GM21576 (cell line): ENCODE data around the gene CUTA.
A peak's percentile ranks its signal among the peaks of the same experiment; 100 is the strongest.

Experiments
- ATAC-seq: cut with Tn5 transposase; IDR thresholded peaks from one replicate; pipeline ENCODE4 v1.9.1; 2021; ENCODE audit warnings: mild to moderate bottlenecking, moderate library complexity; ENCODE audit not compliant: unreplicated experiment

The CUTA gene, protein sequence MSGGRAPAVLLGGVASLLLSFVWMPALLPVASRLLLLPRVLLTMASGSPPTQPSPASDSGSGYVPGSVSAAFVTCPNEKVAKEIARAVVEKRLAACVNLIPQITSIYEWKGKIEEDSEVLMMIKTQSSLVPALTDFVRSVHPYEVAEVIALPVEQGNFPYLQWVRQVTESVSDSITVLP

GRCh38 chr6:33417903-33418689 lies at the start of gene CUTA:
Gene CUTA, minus strand, starts transcription at chr6:33418107. Its CDS starts 107 bp downstream, at chr6:33418000.
- ATAC-seq: peak; percentile 76

DNA sequence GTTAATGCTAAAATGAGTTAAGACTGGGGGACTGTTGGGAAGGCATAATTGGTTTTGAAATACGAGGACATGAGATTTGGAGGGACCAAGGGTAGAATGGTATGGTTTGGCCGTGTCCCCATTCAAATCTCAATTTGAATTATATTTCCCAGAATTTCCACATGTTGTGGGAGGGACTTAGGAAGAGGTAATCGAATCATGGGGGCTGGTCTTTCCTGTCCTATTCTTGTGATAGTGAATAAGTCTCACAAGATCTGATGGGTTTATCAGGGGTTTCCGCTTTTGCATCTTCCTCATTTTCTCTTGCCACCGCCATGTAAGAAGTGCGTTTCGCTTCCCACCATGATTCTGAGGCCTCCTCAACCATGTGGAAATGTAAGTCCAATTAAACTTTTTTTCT lies 49.2 kb upstream of the CUTA start:
- no peak for ATAC-seq

- ATAC-seq: no peak
Observed at GRCh38 chr6:33466075-33466735, 48.3 kb upstream of the CUTA start.

GRCh38 chr6:33459226-33459625 lies 41.3 kb upstream of the CUTA start:
- ATAC-seq: no peak

DNA sequence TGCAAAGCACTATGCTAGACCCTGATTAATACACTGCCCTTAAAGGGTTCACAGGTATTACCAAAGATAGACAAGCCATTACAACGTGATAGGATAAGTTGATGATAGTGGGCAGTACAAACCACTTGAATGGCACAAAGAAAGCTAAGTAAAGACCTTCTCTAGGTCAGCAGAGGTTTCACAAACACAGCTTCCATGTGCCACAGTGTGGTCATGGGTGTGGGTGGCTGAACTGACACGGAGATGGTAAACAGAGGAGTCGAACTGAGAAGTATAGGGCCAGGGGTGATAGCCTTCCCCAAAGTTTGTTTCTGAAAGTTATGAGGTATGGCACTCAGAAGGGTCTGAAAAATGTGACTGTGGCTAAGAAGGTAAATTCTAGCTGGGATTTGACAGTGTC lies 40.8 kb upstream of the CUTA start:
- no peak for ATAC-seq

DNA sequence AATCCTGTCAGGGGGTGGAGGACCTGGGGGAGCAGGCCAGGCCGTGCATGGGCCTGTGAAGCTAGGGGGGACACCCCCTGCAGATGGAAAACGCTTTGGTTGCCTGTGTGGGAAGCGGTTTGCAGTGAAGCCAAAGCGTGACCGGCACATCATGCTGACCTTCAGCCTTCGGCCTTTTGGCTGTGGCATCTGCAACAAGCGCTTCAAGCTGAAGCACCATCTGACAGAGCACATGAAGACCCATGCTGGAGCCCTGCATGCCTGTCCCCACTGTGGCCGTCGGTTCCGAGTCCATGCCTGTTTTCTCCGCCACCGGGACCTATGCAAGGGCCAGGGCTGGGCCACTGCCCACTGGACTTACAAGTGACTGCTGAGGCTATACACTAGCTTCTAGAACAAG lies 38.2 kb upstream of the CUTA start:
- no peak for ATAC-seq

- ATAC-seq: no peak
Observed at GRCh38 chr6:33455051-33455450, 37.1 kb upstream of the CUTA start.

- ATAC-seq: peak; percentile 99
Observed at GRCh38 chr6:33454009-33454946, 36.4 kb upstream of the CUTA start, which contains the start of gene ZBTB9. Gene ZBTB9, plus strand, starts transcription at chr6:33454576. Its CDS starts 525 bp downstream, at chr6:33455101.

DNA sequence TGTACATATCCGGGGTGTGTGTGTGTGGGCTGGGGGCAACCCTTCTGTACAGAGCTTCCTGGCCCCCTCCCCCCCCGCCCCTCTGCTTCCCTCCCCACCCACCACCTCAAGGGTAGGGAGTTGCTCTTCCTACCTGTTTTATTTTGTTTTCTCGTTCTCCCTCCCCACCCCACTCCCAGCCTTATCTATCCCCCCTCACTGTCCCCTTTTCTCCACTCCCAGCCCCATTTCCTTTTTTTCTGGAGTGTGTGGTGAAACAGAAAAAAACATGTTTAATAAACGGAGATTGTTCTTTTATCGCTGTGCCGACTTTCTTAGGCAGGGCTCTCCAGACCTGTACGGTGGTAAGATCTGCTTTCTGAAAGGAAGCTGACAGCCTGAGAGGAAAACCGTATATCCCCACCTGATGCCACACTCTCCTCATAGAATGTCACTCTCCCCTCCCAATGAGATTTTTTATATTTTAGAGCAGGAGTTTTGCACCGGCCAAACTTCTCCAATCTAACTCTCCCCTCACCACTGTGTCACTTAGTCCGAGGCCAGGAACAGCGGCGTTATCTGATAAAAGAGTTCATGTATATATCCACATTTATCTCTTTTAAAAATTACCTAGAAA lies 35.6 kb upstream of the CUTA start:
- ATAC-seq: no peak

GRCh38 chr6:33452496-33452895 lies 34.6 kb upstream of the CUTA start:
- ATAC-seq: no peak

DNA sequence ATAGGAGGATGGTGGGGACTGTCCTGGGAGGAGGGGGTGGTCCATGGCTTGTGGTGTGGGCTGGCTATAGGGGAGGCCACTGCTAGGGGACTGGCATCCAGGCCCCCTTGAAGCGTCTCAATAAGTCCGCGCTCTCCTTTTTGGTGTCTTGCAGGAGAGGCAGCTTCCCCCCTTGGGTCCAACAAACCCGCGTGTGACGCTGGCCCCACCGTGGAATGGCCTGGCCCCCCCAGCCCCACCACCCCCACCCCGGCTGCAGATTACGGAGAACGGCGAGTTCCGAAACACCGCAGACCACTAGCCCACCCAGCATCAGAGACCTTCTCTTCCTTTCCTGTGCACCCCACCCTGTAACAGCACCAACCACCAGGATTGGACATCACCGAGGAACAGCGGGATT lies 33.7 kb upstream of the CUTA start:
- no peak for ATAC-seq

DNA sequence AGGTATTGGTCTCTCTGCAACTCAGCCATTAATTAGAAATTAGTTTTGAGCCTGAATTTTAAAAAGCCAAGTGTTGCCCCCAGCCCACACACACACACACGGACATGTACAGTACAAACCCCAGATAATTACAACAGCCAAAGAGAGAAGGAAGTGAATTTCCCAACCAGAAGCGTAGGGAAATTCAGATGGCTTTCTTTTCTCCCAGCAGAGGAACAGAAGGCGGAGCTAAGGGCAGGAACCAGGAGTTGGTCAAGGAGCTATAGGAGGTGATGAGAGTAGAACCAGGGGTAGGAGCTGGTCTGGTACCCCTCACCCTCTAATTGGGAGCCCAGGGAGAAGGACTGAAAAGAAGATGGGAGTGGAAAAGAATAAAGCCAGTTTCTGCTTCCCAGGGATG lies 32.5 kb upstream of the CUTA start:
- no peak for ATAC-seq

DNA sequence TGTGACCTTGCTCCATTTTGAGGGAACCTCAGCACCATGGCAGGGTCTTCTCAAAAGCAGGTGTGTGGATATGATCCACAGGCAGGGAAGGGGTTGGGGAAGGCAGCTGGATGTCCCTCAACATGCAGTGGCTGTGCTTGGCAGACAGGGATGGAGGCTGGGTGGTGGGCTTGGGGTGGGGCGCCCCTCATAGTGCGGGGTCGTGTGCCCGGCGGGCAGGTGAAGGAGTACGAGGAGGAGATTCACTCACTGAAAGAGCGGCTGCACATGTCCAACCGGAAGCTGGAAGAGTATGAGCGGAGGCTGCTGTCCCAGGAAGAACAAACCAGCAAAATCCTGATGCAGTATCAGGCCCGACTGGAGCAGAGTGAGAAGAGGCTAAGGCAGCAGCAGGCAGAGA lies 28.4 kb upstream of the CUTA start:
- ATAC-seq: no peak

DNA sequence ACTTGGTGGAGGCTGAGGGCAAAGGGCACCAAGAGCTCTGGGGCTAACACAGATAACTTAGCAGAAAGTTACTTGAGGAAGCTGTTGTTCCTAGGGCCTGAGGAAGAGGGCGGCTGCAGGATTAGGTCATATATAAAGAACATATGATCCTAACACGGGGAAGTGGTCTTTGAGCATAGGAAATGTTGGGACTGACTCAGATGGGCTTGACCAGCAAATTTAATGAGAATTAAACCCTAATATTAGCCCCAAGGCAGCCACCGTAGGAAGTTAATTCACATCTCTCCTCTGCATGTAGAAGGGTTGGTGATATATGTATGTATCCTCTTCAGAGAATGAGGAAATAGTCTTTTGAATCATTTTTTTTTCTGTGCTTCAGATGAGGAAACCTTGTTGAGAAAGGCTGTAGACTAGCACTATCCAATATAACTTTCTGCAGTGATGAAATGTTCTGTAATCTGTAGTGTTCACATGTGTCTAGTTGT lies 27.3 kb upstream of the CUTA start:
- ATAC-seq: no peak

DNA sequence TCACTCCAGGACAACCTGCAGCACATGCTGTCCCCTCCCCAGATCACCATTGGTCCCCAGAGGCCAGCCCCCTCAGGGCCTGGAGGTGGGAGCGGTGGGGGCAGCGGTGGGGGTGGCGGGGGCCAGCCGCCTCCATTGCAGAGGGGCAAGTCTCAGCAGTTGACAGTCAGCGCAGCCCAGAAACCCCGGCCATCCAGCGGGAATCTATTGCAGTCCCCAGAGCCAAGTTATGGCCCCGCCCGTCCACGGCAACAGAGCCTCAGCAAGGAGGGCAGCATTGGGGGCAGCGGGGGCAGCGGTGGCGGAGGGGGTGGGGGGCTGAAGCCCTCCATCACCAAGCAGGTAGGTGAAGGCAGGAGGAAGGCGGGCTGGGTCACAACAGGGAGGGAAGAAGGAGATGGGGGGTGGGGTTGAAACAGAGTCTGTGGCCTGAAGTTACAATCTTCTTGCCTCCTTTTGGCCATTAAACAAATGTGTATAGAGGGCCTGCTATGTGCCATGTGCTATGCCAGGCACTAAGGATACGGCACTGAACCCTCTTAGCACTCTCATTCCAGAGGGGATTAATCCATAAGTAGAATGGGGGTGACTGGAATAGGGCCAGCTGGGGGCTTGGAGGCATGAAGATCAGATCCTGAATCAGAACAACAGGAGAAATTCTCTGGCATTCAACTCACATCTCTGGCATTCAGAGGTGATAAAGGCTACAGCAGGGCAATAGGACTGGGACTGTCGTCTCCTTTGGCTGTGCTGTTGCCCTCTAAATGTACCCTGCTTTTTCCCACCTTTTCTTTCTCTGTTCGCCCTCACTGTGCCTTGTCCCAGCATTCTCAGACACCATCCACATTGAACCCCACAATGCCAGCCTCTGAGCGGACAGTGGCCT lies 26.0 kb upstream of the CUTA start:
- ATAC-seq: no peak

GRCh38 chr6:33443025-33443424 lies 25.1 kb upstream of the CUTA start:
- ATAC-seq: no peak

DNA sequence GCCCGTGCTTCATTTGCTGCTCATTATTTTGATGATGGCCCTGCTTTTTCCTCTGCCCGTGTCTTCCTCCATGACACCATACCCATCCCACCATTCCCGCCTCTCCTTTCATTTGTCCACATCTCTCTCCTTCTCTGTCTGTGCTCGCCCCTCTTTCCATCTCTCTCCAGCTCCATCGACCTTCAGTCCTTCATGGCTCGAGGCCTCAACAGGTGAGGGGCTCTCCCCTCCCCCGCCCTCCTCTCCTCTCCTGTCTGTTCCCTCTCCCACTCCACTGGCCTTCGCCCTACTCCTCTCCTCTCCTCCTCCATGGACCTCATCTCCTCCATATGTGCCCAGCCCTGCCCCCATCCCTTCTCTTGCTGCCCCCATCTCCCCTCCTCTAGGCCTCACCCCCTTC lies 24.4 kb upstream of the CUTA start:
- no peak for ATAC-seq

DNA sequence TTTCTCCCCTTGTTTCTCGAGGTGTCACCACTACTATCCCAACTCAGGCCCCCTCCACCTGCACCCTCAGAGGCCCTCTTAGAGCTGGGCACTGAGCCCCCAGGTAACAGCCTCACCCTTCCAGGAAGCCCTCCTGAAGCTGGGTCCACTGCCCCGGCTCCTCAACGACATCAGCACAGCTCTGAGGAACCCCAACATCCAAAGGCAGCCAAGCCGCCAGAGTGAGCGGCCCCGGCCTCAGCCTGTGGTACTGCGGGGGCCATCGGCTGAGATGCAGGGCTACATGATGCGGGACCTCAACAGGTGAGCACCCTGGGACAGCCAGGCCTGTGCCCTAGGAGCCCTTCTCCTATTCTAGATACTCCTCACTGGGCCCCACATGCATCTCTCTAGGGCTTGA lies 23.6 kb upstream of the CUTA start:
- no peak for ATAC-seq

DNA sequence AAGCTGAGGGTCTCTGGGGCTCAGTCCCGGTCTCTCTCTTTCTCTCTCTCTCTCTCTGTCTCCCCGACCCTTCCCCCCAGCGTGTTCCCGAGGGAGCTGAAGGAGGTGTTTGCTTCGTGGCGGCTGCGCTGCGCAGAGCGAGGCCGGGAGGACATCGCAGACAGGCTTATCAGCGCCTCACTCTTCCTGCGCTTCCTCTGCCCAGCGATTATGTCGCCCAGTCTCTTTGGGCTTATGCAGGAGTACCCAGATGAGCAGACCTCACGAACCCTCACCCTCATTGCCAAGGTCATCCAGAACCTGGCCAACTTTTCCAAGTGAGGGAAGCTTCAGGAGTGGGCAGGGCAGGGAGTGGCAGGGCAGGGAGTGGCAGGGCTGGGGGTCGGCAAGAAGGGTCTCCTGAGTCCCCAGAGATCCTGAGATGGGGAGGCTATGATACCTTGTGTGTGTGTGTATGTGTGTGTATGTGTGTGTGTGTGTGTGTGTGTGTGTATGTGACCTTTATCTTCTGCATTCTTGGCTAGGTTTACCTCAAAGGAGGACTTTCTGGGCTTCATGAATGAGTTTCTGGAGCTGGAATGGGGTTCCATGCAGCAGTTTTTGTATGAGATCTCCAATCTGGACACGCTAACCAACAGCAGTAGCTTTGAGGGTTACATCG lies 22.9 kb upstream of the CUTA start:
- no peak for ATAC-seq
